ENCODE measurements around the gene SDHB.

The SDHB gene

DNA sequence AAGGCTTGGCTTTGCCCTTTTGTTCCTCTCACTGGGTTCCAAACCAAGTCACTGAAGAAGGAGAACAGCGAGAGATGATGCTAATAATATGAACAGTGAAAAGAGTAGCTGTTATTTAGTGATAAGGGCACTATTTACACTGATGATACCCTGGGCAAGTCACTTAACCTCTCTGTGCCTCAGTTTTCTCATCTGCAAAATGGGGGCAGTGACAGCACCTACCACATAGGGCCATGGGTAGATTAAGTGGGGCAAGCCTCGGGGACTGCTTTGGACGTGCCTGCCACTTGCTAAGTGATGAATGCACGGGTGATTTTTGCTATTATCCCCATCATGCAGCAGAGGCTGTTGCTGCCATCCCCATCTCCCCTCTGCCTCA, 51.3 kb downstream of the SDHB start:
- Histone ChIP-seq H3K27me3 (ENCODE audit: low read length) (no peaks in the 10 kb centered on the region), H3F3A (ENCODE audit: insufficient read depth) (no peaks in the 10 kb centered on the region), H3K9me2 (replicated peaks; ENCODE audit: insufficient read depth, low read length) (no peaks in the 10 kb centered on the region), H3K36me3 (ENCODE audit: low read length) (no peaks in the 10 kb centered on the region), H3K4me2 (ENCODE audit: low read depth, low read length, poor library complexity, severe bottlenecking) (no peak overlapping the region), H4K20me1 (ENCODE audit: low read depth, low read length) (no peaks in the 10 kb centered on the region), H3K9ac (ENCODE audit: low read length) (no peak overlapping the region), H3K9me3 (ENCODE audit: insufficient read depth, low read length) (no peaks in the 10 kb centered on the region), H3K4me3 (ENCODE audit: insufficient read depth, low read length, poor library complexity, severe bottlenecking) (no peak overlapping the region), H2AFZ (ENCODE audit: low read depth, low read length, severe bottlenecking) (no peak overlapping the region), H3K27ac (ENCODE audit: low read depth, low read length) (no peak overlapping the region), H3K79me2 (ENCODE audit: insufficient read depth, low read length) (no peaks in the 10 kb centered on the region)
- TF ChIP-seq CTCF (IDR thresholded peaks at IDR 0.05; ENCODE audit: insufficient read depth, low read length, poor library complexity, severe bottlenecking) (no peak), EZH2phosphoT487 (conservative IDR thresholded peaks at IDR 0.05; ENCODE audit: low read length) (no peak)

- H4K20me1 ChIP-seq (ENCODE audit: low read depth, low read length) = no peaks in the 10 kb centered on the region
- no peaks in the 10 kb centered on the region for H3F3A ChIP-seq (ENCODE audit: insufficient read depth)
- no peak overlapping the region for H3K4me3 ChIP-seq (ENCODE audit: insufficient read depth, low read length, poor library complexity, severe bottlenecking)
- no peaks in the 10 kb centered on the region for H3K27me3 ChIP-seq (ENCODE audit: low read length)
- H3K27ac ChIP-seq (ENCODE audit: low read depth, low read length) = no peak overlapping the region
- H3K79me2 ChIP-seq (ENCODE audit: insufficient read depth, low read length) = no peaks in the 10 kb centered on the region
- H3K9ac ChIP-seq (ENCODE audit: low read length) = no peak overlapping the region
- TF ChIP-seq CTCF (IDR thresholded peaks at IDR 0.05; ENCODE audit: insufficient read depth, low read length, poor library complexity, severe bottlenecking) (no peak), EZH2phosphoT487 (conservative IDR thresholded peaks at IDR 0.05; ENCODE audit: low read length) (no peak)
- H2AFZ ChIP-seq (ENCODE audit: low read depth, low read length, severe bottlenecking) = no peak overlapping the region
- no peaks in the 10 kb centered on the region for H3K9me3 ChIP-seq (ENCODE audit: insufficient read depth, low read length)
- no peak overlapping the region for H3K4me2 ChIP-seq (ENCODE audit: low read depth, low read length, poor library complexity, severe bottlenecking)
- H3K36me3 ChIP-seq (ENCODE audit: low read length) = no peaks in the 10 kb centered on the region
- no peaks in the 10 kb centered on the region for H3K9me2 ChIP-seq (replicated peaks; ENCODE audit: insufficient read depth, low read length)
Measured at GRCh38 chr1:17001760-17002523, 51.9 kb downstream of the SDHB start.

GRCh38 chr1:16999863-17000262, 54.0 kb downstream of the SDHB start:
- Histone ChIP-seq H2AFZ (ENCODE audit: low read depth, low read length, severe bottlenecking) (no peak overlapping the region), H3K4me3 (ENCODE audit: insufficient read depth, low read length, poor library complexity, severe bottlenecking) (no peak overlapping the region), H3K27ac (ENCODE audit: low read depth, low read length) (no peak overlapping the region), H3F3A (ENCODE audit: insufficient read depth) (no peaks in the 10 kb centered on the region), H3K79me2 (ENCODE audit: insufficient read depth, low read length) (no peaks in the 10 kb centered on the region), H4K20me1 (ENCODE audit: low read depth, low read length) (no peaks in the 10 kb centered on the region), H3K36me3 (ENCODE audit: low read length) (no peaks in the 10 kb centered on the region), H3K9me3 (ENCODE audit: insufficient read depth, low read length) (no peaks in the 10 kb centered on the region), H3K9me2 (replicated peaks; ENCODE audit: insufficient read depth, low read length) (no peaks in the 10 kb centered on the region), H3K27me3 (ENCODE audit: low read length) (no peaks in the 10 kb centered on the region), H3K9ac (ENCODE audit: low read length) (no peak overlapping the region), H3K4me2 (ENCODE audit: low read depth, low read length, poor library complexity, severe bottlenecking) (no peak overlapping the region)
- TF ChIP-seq EZH2phosphoT487 (conservative IDR thresholded peaks at IDR 0.05; ENCODE audit: low read length) (no peak), CTCF (IDR thresholded peaks at IDR 0.05; ENCODE audit: insufficient read depth, low read length, poor library complexity, severe bottlenecking) (no peak)
